OCI-LY7 (cell line): Measurements from ENCODE around the gene PHYKPL. TPM values are rescaled to one million over a fixed set of nuclear protein-coding genes. Genes with fewer than 3 reads are reported as not detected.

Experiments
- BruUV-seq: library from RNA; stranded (reverse); fragments of 400-500 nt; replicated peaks from 2 replicates; lab custom pipeline; 2021; lab: Mats Ljungman, UMichigan
- CTCF ChIA-PET: fragments of 300-600 bp; sonication (Branson Sonifier 250); formaldehyde crosslinking; loops from one replicate; lab custom pipeline; 2022; ENCODE audit warnings: antibody characterized with exemption; ENCODE audit not compliant: unreplicated experiment; lab: Charles Lee
- POLR2A ChIA-PET: fragments of 300-600 bp; sonication (Branson Sonifier 250); formaldehyde crosslinking; loops from one replicate; lab custom pipeline; 2022; ENCODE audit warnings: antibody characterized with exemption; lab: Charles Lee
- DNase-seq: peaks from one replicate; pipeline ENCODE4 v3.0.0-alpha.2; 2015; ENCODE audit warnings: low spot score
- H2AFZ ChIP-seq: fragments of 200-600 bp; sonication (generic), shearing (Covaris generic); 2 replicates; pipeline ENCODE4 v1.6.1; 2014; ENCODE audit warnings: mild to moderate bottlenecking, antibody characterized with exemption, low read length, moderate library complexity
- H3K27ac ChIP-seq: fragments of 200-600 bp; sonication (generic); 2 replicates; pipeline ENCODE4 v1.5.1; 2014; ENCODE audit warnings: mixed run types, low read depth, mild to moderate bottlenecking, moderate library complexity, low read length, inconsistent platforms; ENCODE audit not compliant: poor library complexity, severe bottlenecking
- H3K36me3 ChIP-seq: fragments of 200-600 bp; sonication (generic); 2 replicates; pipeline ENCODE4 v1.6.1; 2014; ENCODE audit warnings: mild to moderate bottlenecking, antibody characterized with exemption, low read length, moderate library complexity, mixed read lengths; ENCODE audit not compliant: insufficient read depth
- H3K4me1 ChIP-seq: fragments of 200-600 bp; sonication (generic); 2 replicates; pipeline ENCODE4 v1.5.1; 2014; ENCODE audit warnings: mild to moderate bottlenecking, low read length; ENCODE audit not compliant: insufficient read depth, poor library complexity, severe bottlenecking
- H3K4me2 ChIP-seq: fragments of 200-600 bp; sonication (generic); 2 replicates; pipeline ENCODE4 v1.6.1; 2014; ENCODE audit warnings: mild to moderate bottlenecking, low read length
- H3K4me3 ChIP-seq: fragments of 200-600 bp; sonication (generic); 2 replicates; pipeline ENCODE4 v1.5.1; 2014; ENCODE audit warnings: mild to moderate bottlenecking, low read depth, low read length; ENCODE audit not compliant: poor library complexity, severe bottlenecking
- H3K79me2 ChIP-seq: fragments of 200-600 bp; sonication (generic); 2 replicates; pipeline ENCODE4 v1.6.1; 2016; ENCODE audit warnings: low read depth, mild to moderate bottlenecking, low read length, moderate library complexity, mixed read lengths; ENCODE audit not compliant: insufficient read depth
- H3K9me2 ChIP-seq: fragments of 200-600 bp; sonication (generic); 2 replicates; pipeline ENCODE4 v1.6.1; 2016; ENCODE audit warnings: mild to moderate bottlenecking, low read length, mixed read lengths; ENCODE audit not compliant: insufficient read depth
- H3K9me3 ChIP-seq: fragments of 200-600 bp; sonication (generic); 2 replicates; pipeline ENCODE4 v1.6.1; 2014; ENCODE audit warnings: mild to moderate bottlenecking, mixed run types, low read length, mixed read lengths
- H4K20me1 ChIP-seq: fragments of 200-600 bp; sonication (generic); 2 replicates; pipeline ENCODE4 v1.6.1; 2014; ENCODE audit warnings: mild to moderate bottlenecking, antibody characterized with exemption, low read length, moderate library complexity, mixed read lengths; ENCODE audit not compliant: insufficient read depth
- EZH2phosphoT487 ChIP-seq: fragments of 200-600 bp; sonication (generic); IDR thresholded peaks from 2 replicates; pipeline ENCODE4 v1.6.1; 2018; ENCODE audit warnings: low read depth, borderline replicate concordance, mild to moderate bottlenecking, mixed run types, antibody characterized with exemption, low read length, moderate library complexity, mixed read lengths
- intact Hi-C: fragments of 100-400 bp; cut with micrococcal nuclease; formaldehyde crosslinking; loops from one replicate; pipeline ENCODE4 v1.10.0; 2022; ENCODE audit not compliant: unreplicated experiment
- total RNA-seq, 2 experiments: library from RNA; depleted of rRNA in 1 of 2; stranded (reverse); fragments of >200 nt in 1 of 2; shearing (Covaris generic) in 1 of 2; gene quantifications; 2 replicates each; pipeline ENCODE4 v1.2.3, GENCODE V29; 2014 to 2022
- TF ChIP-seq, protein P1 (sequence below): fragments of 200-600 bp; sonication (generic); conservative IDR thresholded peaks from 2 replicates; pipeline ENCODE4 v1.5.1; 2014; ENCODE audit warnings: mild to moderate bottlenecking, antibody characterized with exemption, low read length, moderate library complexity, mixed read lengths

PHYKPL gene
- total RNA-seq, 2 experiments from 2014 or later = 86.3 to 146 TPM

DNA sequence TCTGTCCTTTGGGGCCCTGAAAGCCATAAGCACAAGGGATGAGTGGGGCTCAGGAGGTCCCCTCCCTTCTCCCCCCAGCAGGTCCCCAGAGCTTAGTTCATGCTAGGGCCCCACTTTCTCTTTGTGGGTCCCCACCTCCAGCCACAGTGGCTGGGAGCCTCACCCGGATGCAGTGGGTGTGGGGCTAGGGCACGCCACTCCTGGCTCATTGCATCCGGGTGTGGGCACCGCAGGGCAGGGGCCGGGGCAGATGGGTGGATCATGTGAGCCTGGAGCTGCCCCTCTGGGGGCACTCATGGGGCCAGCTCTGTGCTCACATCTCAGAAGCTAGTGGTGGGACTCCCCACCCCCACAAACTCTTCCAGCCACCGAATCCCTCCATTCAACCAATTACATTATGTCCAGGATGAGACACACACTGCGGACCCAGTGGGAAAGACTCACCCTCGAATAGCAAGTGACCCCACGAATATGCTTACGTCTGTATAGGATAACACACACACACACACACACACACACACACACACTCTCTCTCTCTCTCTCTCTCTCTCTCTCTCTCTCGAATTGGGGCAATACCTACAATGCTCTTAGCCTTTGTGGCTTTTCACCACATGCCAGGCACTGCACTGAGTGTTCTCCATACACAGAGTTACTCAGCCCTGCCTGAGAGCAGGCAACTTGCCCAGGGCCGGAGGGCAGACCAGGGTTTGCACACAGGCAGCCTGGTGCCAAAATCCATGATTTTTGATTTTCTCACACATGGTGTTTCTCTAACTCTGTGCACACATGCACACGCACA is 16.8 kb upstream of the PHYKPL start:
- no peaks in the 10 kb centered on the region for H3K9me2 ChIP-seq
- intact Hi-C loops = no loop called here
- DNase-seq = no peak
- H4K20me1 ChIP-seq = no peaks in the 10 kb centered on the region
- no peak overlapping the region for H3K27ac ChIP-seq
- H3K4me1 ChIP-seq = peaks cover 24% of the 10 kb centered on the region
- no peaks in the 10 kb centered on the region for H3K36me3 ChIP-seq
- no peak for TF ChIP-seq EZH2phosphoT487
- TF ChIP-seq, protein P1, sequence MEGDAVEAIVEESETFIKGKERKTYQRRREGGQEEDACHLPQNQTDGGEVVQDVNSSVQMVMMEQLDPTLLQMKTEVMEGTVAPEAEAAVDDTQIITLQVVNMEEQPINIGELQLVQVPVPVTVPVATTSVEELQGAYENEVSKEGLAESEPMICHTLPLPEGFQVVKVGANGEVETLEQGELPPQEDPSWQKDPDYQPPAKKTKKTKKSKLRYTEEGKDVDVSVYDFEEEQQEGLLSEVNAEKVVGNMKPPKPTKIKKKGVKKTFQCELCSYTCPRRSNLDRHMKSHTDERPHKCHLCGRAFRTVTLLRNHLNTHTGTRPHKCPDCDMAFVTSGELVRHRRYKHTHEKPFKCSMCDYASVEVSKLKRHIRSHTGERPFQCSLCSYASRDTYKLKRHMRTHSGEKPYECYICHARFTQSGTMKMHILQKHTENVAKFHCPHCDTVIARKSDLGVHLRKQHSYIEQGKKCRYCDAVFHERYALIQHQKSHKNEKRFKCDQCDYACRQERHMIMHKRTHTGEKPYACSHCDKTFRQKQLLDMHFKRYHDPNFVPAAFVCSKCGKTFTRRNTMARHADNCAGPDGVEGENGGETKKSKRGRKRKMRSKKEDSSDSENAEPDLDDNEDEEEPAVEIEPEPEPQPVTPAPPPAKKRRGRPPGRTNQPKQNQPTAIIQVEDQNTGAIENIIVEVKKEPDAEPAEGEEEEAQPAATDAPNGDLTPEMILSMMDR = no peak
- peak overlapping the region; percentile 26; the same call in 1 of the 2 replicates for H3K4me2 ChIP-seq
- no TSS peak for BruUV-seq
- no peaks in the 10 kb centered on the region for H3K79me2 ChIP-seq
- ChIA-PET CTCF (no interaction called here), POLR2A (interaction anchor here (3.1 kb wide), 1 partner anchor 10 kb away, joined by 22 read pairs; no protein-coding TSS in a partner anchor)
- H3K4me3 ChIP-seq = no peak overlapping the region
- no peaks in the 10 kb centered on the region for H3K9me3 ChIP-seq
- no peak overlapping the region; the same call in 1 of the 2 replicates for H2AFZ ChIP-seq

DNA sequence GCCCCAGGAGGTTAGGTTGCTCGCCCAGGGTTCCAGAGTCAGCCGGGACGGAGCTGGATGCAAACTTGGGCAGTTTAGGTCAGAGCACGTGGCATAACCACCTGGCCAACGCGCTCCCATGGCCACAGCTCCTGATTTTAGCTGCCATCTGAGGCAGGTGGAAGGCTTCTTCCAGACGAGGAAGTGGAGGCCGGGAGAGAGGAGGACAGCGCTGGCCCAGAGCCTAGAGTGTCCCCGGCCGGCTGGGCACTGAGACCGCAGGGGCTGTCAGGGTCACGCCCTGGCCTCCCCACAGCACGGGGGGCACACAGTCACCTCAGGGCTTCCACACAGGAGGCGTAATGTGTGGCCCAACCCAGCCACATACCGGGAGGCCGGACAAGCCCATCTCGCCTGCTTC is 16.1 kb upstream of the PHYKPL start:
- Histone ChIP-seq H3K9me2 (no peaks in the 10 kb centered on the region), H4K20me1 (no peaks in the 10 kb centered on the region), H3K4me3 (no peak overlapping the region), H3K9me3 (no peaks in the 10 kb centered on the region), H3K4me2 (no peak overlapping the region), H3K79me2 (no peaks in the 10 kb centered on the region), H3K4me1 (peaks cover 24% of the 10 kb centered on the region), H2AFZ (no peak overlapping the region), H3K36me3 (no peaks in the 10 kb centered on the region), H3K27ac (no peak overlapping the region)
- TF ChIP-seq EZH2phosphoT487 = no peak
- TF ChIP-seq, protein P1 = no peak
- CTCF ChIA-PET = no interaction called here
- intact Hi-C loops = no loop called here
- no TSS peak for BruUV-seq
- no peak for DNase-seq
- POLR2A ChIA-PET = interaction anchor here (1.5 kb wide), 1 partner anchor 33 kb away, joined by 4 read pairs; no protein-coding TSS in a partner anchor
